KMS-11 (cell line): Measurements from ENCODE around the gene NLRX1.

Experiments
- H2AFZ ChIP-seq: fragments of 200-600 bp; sonication (generic); 2 replicates; pipeline ENCODE4 v1.6.1; 2016; ENCODE audit warnings: antibody characterized with exemption, mixed run types, low read depth
- H3K27ac ChIP-seq: fragments of 200-600 bp; sonication (generic); 2 replicates; pipeline ENCODE4 v1.6.1; 2016; ENCODE audit warnings: mild to moderate bottlenecking, mixed run types
- H3K27me3 ChIP-seq: fragments of 200-600 bp; sonication (generic); 2 replicates; pipeline ENCODE4 v1.6.1; 2017; ENCODE audit warnings: mild to moderate bottlenecking, low read depth, mixed run types, moderate library complexity; ENCODE audit not compliant: insufficient read depth
- H3K36me3 ChIP-seq: fragments of 200-600 bp; sonication (generic); 2 replicates; pipeline ENCODE4 v1.6.1; 2017; ENCODE audit warnings: mild to moderate bottlenecking, mixed run types; ENCODE audit not compliant: insufficient read depth
- H3K4me1 ChIP-seq: fragments of 200-600 bp; sonication (generic); 2 replicates; pipeline ENCODE4 v1.6.1; 2016; ENCODE audit warnings: mild to moderate bottlenecking, low read depth, mixed run types; ENCODE audit not compliant: poor library complexity, severe bottlenecking
- H3K4me2 ChIP-seq: fragments of 200-600 bp; sonication (generic); 2 replicates; pipeline ENCODE4 v1.7.0; 2016; ENCODE audit warnings: mild to moderate bottlenecking, mixed run types
- H3K4me3 ChIP-seq: fragments of 200-600 bp; sonication (generic); IDR thresholded peaks from 2 replicates; pipeline ENCODE4 v1.6.1; 2017; ENCODE audit warnings: low read depth, low read length, mixed read lengths; ENCODE audit not compliant: insufficient read depth
- H3K79me2 ChIP-seq: fragments of 200-600 bp; sonication (generic); 2 replicates; pipeline ENCODE4 v1.6.1; 2016; ENCODE audit warnings: low read depth, mixed run types; ENCODE audit not compliant: insufficient read depth
- H3K9ac ChIP-seq: fragments of 200-600 bp; sonication (generic); 2 replicates; pipeline ENCODE4 v1.6.1; 2016; ENCODE audit warnings: mild to moderate bottlenecking, mixed run types
- H4K20me1 ChIP-seq: fragments of 200-600 bp; sonication (generic); 2 replicates; pipeline ENCODE4 v1.6.1; 2016; ENCODE audit warnings: mild to moderate bottlenecking, mixed run types; ENCODE audit not compliant: insufficient read depth
- TF ChIP-seq, protein P1 (sequence below): fragments of 200-600 bp; sonication (generic); conservative IDR thresholded peaks from 2 replicates; pipeline ENCODE4 v1.6.1; 2017; ENCODE audit warnings: low read depth, mild to moderate bottlenecking, antibody characterized with exemption, low read length, moderate library complexity, mixed read lengths

Gene NLRX1

GRCh38 chr11:119156496-119156895 is 12.0 kb upstream of the NLRX1 start:
- Histone ChIP-seq H3K4me2 (no peak overlapping the region), H3K27ac (no peak overlapping the region), H3K27me3 (peaks cover 11% of the 10 kb centered on the region; the same call in 1 of the 2 replicates), H3K4me1 (no peaks in the 10 kb centered on the region), H3K9ac (no peak overlapping the region), H2AFZ (no peak overlapping the region), H3K4me3 (no peak overlapping the region), H3K79me2 (no peaks in the 10 kb centered on the region), H4K20me1 (no peaks in the 10 kb centered on the region), H3K36me3 (no peaks in the 10 kb centered on the region)
- TF ChIP-seq, protein P1, sequence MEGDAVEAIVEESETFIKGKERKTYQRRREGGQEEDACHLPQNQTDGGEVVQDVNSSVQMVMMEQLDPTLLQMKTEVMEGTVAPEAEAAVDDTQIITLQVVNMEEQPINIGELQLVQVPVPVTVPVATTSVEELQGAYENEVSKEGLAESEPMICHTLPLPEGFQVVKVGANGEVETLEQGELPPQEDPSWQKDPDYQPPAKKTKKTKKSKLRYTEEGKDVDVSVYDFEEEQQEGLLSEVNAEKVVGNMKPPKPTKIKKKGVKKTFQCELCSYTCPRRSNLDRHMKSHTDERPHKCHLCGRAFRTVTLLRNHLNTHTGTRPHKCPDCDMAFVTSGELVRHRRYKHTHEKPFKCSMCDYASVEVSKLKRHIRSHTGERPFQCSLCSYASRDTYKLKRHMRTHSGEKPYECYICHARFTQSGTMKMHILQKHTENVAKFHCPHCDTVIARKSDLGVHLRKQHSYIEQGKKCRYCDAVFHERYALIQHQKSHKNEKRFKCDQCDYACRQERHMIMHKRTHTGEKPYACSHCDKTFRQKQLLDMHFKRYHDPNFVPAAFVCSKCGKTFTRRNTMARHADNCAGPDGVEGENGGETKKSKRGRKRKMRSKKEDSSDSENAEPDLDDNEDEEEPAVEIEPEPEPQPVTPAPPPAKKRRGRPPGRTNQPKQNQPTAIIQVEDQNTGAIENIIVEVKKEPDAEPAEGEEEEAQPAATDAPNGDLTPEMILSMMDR = no peak

DNA sequence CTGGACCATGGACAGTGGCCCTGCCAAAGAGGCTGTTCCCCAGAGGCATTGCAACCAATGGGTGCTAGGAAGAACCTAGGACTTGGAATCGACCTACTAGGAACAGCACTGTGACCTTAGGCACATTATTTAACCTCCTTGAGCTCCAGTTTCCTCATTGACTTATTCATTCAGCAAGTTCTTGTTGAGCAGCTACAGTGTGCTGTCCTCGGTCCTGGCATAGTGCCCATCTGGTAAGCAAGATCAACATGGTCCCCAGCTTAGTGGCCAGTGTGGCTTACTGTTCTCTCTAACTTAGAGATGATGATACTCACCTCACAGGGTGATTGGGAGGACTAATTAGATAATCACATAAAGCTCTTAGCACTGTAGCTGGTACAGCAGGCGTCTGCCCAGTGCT is 11.5 kb upstream of the NLRX1 start:
- TF ChIP-seq, protein P1 = no peak
- Histone ChIP-seq H3K36me3 (no peaks in the 10 kb centered on the region), H4K20me1 (no peaks in the 10 kb centered on the region), H3K4me1 (no peaks in the 10 kb centered on the region), H3K27ac (no peak overlapping the region), H3K79me2 (no peaks in the 10 kb centered on the region), H3K4me2 (no peak overlapping the region), H3K27me3 (peaks cover 10% of the 10 kb centered on the region; the same call in 1 of the 2 replicates), H3K4me3 (no peak overlapping the region), H3K9ac (no peak overlapping the region), H2AFZ (no peak overlapping the region)

- no peak overlapping the region for H3K4me2 ChIP-seq
- H3K36me3 ChIP-seq = no peaks in the 10 kb centered on the region
- TF ChIP-seq, protein P1 = no peak
- H2AFZ ChIP-seq = no peak overlapping the region
- no peaks in the 10 kb centered on the region for H4K20me1 ChIP-seq
- no peaks in the 10 kb centered on the region for H3K79me2 ChIP-seq
- no peak overlapping the region for H3K4me3 ChIP-seq
- peaks cover 7% of the 10 kb centered on the region; the same call in 1 of the 2 replicates for H3K27me3 ChIP-seq
- no peaks in the 10 kb centered on the region for H3K4me1 ChIP-seq
- no peak overlapping the region for H3K27ac ChIP-seq
- no peak overlapping the region for H3K9ac ChIP-seq
These were observed 10.1 kb upstream of the NLRX1 start for GRCh38 chr11:119158467-119158866.

- Histone ChIP-seq H3K4me1 (no peaks in the 10 kb centered on the region), H3K27ac (no peak overlapping the region), H3K4me3 (no peak overlapping the region), H3K4me2 (no peak overlapping the region), H3K9ac (no peak overlapping the region), H3K79me2 (no peaks in the 10 kb centered on the region), H2AFZ (no peak overlapping the region), H4K20me1 (no peaks in the 10 kb centered on the region), H3K27me3 (peaks cover 5% of the 10 kb centered on the region; the same call in 1 of the 2 replicates), H3K36me3 (no peaks in the 10 kb centered on the region)
- TF ChIP-seq, protein P1 = no peak
These were observed 8.4 kb upstream of the NLRX1 start for GRCh38 chr11:119160151-119160550.

- Histone ChIP-seq H4K20me1 (no peaks in the 10 kb centered on the region), H3K27ac (no peak overlapping the region), H3K36me3 (no peaks in the 10 kb centered on the region), H2AFZ (no peak overlapping the region), H3K27me3 (no peaks in the 10 kb centered on the region; the same call in 1 of the 2 replicates), H3K4me3 (no peak overlapping the region), H3K9ac (no peak overlapping the region), H3K79me2 (no peaks in the 10 kb centered on the region), H3K4me2 (no peak overlapping the region), H3K4me1 (no peaks in the 10 kb centered on the region)
- TF ChIP-seq, protein P1 = no peak
These were observed 6.7 kb upstream of the NLRX1 start for GRCh38 chr11:119161871-119162270.
